Vagina (tissue), 2 donors: Measurements from ENCODE around the gene FSTL4. TPM values are rescaled to one million over a fixed set of nuclear protein-coding genes. Genes with fewer than 3 reads are reported as not detected.
A peak's percentile ranks its signal among the peaks of the same experiment; 100 is the strongest.

Source experiments
- DNase-seq, 2 donors: peaks; one replicate each; pipeline ENCODE4 v3.0.0-alpha.2; 2017; ENCODE audit errors: extremely low spot score in 2 of 2
- H3K27ac ChIP-seq: fragments of 200-600 bp; sonication (generic); one replicate; pipeline ENCODE4 v1.5.1; 2019
- H3K27me3 ChIP-seq: fragments of 200-600 bp; sonication (generic); one replicate; pipeline ENCODE4 v1.5.1; 2019
- H3K36me3 ChIP-seq, 2 donors: fragments of 200-600 bp; sonication (generic); one replicate each; pipeline ENCODE4 v1.5.1; 2017 to 2019
- H3K4me1 ChIP-seq: fragments of 200-600 bp; sonication (generic); one replicate; pipeline ENCODE4 v1.5.1; 2019
- H3K4me3 ChIP-seq, 2 donors: fragments of 200-600 bp; sonication (generic); 1 replicate in 1 of 2; 2 replicates in 1 of 2; pipeline ENCODE4 v1.5.1; 2016 to 2019
- H3K9me3 ChIP-seq: fragments of 200-600 bp; sonication (generic); one replicate; pipeline ENCODE4 v1.5.1; 2019
- POLR2A ChIP-seq, 2 donors: fragments of 450-650 bp; IDR thresholded peaks; one replicate each; pipeline ENCODE4 v1.6.1; 2017; ENCODE audit warnings: antibody characterized with exemption in 2 of 2, mild to moderate bottlenecking in 2 of 2, moderate library complexity in 2 of 2
- POLR2AphosphoS5 ChIP-seq, 2 donors: sonication (generic); formaldehyde crosslinking; IDR thresholded peaks; one replicate each; pipeline ENCODE4 v1.9.0; 2017; ENCODE audit warnings: antibody characterized with exemption in 2 of 2, mild to moderate bottlenecking in 2 of 2, low read depth in 1 of 2; ENCODE audit not compliant: insufficient read depth in 1 of 2
- intact Hi-C: fragments of 100-400 bp; cut with DNase I; formaldehyde crosslinking; loops from one replicate; pipeline ENCODE4 v1.15.1; 2023
- total RNA-seq: library from RNA; depleted of rRNA; stranded (reverse); fragments of >200 nt; gene quantifications from one replicate; pipeline ENCODE4 v1.2.3, GENCODE V29; 2016
- TF ChIP-seq, protein P1 (sequence below), 3 experiments: fragments of 450-650 bp in 2 of 3; fragments of 200-600 bp in 1 of 3; sonication (generic) in 1 of 3; IDR thresholded peaks; one replicate each; pipeline ENCODE4 v1.5.1; 2017 to 2019; ENCODE audit warnings: antibody characterized with exemption in 3 of 3, mild to moderate bottlenecking in 2 of 3, moderate library complexity in 2 of 3

The FSTL4 gene
- total RNA-seq, 1 donor from 2014 or later: 3.7 TPM

DNA sequence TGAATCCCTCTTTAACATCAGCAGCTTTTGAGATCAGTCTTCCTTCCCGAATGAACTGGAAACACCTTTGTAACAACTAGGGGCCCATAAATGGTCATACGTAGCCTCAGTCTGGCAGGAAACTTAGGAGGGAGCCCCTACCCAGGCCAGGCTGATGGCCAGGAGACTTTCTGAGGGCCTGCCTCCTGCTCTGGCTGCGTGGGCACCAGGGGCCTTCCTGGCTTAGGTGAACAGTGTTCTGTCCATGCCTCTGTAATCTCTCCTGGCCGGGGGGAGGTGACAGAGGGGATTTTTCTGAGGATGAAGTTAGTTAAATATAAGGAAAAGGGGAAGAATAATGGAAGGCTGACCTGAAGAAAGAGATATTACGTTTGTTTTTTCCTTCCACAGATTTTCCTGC is 843 bp upstream of the FSTL4 start:
- peaks cover 24% of the 10 kb centered on the region for H3K4me1 ChIP-seq
- intact Hi-C loops: no loop called here
- H3K4me3 ChIP-seq: no peak overlapping the region
- no peak for DNase-seq
- H3K27ac ChIP-seq: no peak overlapping the region
- peaks cover 5% of the 10 kb centered on the region for H3K27me3 ChIP-seq
- TF ChIP-seq POLR2AphosphoS5 (IDR thresholded peaks at IDR 0.05; ENCODE audit: insufficient read depth in 1 of 2, low read depth in 1 of 2): no peak
- TF ChIP-seq POLR2A (IDR thresholded peaks at IDR 0.05): no peak
- TF ChIP-seq, protein P1, sequence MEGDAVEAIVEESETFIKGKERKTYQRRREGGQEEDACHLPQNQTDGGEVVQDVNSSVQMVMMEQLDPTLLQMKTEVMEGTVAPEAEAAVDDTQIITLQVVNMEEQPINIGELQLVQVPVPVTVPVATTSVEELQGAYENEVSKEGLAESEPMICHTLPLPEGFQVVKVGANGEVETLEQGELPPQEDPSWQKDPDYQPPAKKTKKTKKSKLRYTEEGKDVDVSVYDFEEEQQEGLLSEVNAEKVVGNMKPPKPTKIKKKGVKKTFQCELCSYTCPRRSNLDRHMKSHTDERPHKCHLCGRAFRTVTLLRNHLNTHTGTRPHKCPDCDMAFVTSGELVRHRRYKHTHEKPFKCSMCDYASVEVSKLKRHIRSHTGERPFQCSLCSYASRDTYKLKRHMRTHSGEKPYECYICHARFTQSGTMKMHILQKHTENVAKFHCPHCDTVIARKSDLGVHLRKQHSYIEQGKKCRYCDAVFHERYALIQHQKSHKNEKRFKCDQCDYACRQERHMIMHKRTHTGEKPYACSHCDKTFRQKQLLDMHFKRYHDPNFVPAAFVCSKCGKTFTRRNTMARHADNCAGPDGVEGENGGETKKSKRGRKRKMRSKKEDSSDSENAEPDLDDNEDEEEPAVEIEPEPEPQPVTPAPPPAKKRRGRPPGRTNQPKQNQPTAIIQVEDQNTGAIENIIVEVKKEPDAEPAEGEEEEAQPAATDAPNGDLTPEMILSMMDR (IDR thresholded peaks at IDR 0.05): no peak
- no peaks in the 10 kb centered on the region for H3K36me3 ChIP-seq
- no peaks in the 10 kb centered on the region for H3K9me3 ChIP-seq

DNA sequence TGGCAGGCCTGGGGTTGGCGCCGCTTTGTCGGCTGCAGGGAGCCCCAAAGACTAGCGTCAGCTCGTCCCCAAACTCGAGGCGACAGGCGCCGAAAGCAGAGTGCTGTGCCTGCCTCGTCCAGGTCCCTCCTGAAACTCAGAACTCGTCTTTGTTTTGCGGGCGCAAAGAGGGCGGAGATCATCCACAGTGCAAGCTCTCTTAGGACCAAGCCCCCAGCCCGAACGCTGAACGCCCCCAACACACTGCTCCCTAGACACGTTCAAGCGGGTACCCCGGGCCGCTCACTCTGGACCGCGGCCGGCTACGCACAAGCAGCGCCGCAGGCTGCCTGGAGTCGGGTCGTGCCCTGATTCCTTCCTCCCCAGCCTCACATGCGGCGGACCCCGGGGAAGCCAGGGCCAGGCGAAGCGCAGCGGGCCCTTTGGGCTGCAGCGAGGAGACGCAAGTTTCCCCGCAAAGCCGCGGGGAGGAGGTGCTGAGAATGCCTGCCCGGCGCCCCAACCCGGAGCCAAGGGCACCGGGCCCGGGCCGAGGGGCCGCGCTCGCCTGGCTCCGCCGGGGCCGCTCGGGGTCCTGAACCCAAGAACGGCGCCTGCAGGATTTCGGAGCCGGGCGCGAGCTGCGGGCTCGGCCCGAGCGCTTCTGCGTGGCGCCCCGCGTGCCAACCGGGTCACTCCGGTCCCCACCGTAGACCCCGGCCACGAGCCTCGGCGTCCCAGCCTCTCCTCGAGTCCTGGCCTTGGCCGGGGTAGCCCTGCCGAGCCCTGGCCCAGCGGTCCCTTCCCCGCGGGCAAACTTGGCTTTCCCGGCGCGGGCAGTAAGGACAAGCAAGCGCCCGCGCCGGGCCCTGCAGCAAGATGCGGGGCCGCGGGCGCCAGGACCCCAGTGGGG is 738 bp downstream of the FSTL4 start:
- intact Hi-C loops: no loop called here
- no peak for DNase-seq
- Histone ChIP-seq H3K4me3 (peak overlapping the region; percentile 22 to 45), H3K9me3 (no peaks in the 10 kb centered on the region), H3K4me1 (peaks cover 24% of the 10 kb centered on the region), H3K27me3 (peaks cover 5% of the 10 kb centered on the region), H3K27ac (no peak overlapping the region), H3K36me3 (no peaks in the 10 kb centered on the region)
- TF ChIP-seq, protein P1 (IDR thresholded peaks at IDR 0.05): no peak
- no peak for TF ChIP-seq POLR2AphosphoS5 (IDR thresholded peaks at IDR 0.05; ENCODE audit: insufficient read depth in 1 of 2, low read depth in 1 of 2)
- TF ChIP-seq POLR2A (IDR thresholded peaks at IDR 0.05): no peak

DNA sequence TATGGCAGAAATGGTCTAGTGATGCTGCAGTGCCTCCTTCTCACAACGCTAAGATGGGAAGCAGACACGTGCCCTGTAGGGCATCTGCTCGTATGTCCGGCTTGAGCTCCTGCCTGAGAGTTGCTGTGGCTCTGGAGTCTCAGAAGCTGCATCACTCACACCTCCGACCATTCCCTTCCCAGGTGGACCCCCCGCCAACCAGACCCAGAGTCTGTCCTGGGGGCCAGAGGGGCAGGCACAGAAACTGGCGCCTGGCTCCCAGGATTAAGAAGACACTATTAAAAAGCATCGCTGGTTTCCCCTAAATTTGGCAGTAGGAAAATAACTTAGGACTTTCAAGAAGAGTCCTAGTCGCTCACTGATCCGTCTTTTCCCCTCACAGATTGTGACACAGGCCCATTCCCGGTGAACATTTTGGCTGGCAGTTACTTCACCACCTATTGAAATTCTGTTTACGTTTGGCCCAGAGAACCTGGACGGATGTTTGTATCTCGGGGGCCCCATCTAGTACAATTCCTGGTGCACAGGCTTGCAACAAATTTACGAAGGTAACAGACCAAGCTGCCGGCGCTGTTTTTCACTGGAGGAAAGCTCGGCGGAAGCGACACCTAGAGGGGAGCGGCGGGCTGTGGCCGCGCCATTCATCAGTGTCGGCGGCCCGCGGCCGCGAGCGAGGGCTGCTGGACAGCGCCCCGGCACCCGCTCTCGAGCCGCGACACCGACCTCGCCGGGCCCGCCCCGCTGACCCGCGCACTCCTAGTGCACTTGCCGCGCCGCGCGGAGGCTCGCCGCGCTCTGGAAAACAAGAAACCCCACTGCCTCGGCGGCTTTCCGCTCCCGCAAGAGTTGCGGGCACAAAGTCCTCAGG is 1.6 kb downstream of the FSTL4 start:
- H3K27ac ChIP-seq: no peak overlapping the region
- no peaks in the 10 kb centered on the region for H3K9me3 ChIP-seq
- intact Hi-C loops: no loop called here
- H3K36me3 ChIP-seq: no peaks in the 10 kb centered on the region
- H3K4me1 ChIP-seq: peaks cover 24% of the 10 kb centered on the region
- no peak for TF ChIP-seq POLR2A (IDR thresholded peaks at IDR 0.05)
- TF ChIP-seq, protein P1 (IDR thresholded peaks at IDR 0.05): peak in 1 of 3 experiments; percentile 14
- no peak for DNase-seq
- peaks cover 5% of the 10 kb centered on the region for H3K27me3 ChIP-seq
- peak overlapping the region; percentile 22 to 45 for H3K4me3 ChIP-seq

DNA sequence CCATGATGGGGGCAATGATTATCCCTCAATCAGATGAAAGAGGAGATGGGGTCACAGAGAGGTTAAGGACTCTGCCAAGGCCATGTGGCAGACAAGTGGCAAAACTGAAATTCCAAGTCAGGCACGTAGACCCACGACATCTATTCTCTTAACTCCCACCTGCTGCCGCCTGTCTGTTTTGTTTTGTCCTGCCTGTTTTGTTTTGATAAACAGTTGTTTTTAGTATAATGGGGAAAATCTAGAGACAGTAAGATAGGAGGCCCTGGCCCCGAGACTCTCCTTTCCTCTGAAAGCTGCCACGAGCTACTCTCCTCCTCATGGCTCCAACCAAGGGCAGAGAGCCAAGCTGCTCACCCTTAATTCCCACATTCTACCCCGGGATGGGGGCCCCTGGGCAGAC is 4.9 kb downstream of the FSTL4 start:
- intact Hi-C loops: no loop called here
- no peak for DNase-seq
- H3K27me3 ChIP-seq: peaks cover 5% of the 10 kb centered on the region
- no peaks in the 10 kb centered on the region for H3K9me3 ChIP-seq
- TF ChIP-seq, protein P1 (IDR thresholded peaks at IDR 0.05): no peak
- TF ChIP-seq POLR2A (IDR thresholded peaks at IDR 0.05) (no peak), POLR2AphosphoS5 (IDR thresholded peaks at IDR 0.05; ENCODE audit: insufficient read depth in 1 of 2, low read depth in 1 of 2) (no peak)
- peaks cover 20% of the 10 kb centered on the region for H3K4me1 ChIP-seq
- H3K4me3 ChIP-seq: no peak overlapping the region
- no peak overlapping the region for H3K27ac ChIP-seq
- H3K36me3 ChIP-seq: no peaks in the 10 kb centered on the region
